Keratinocyte (primary cell): ENCODE measurements around the gene PIAS3. TPM values are rescaled to one million over a fixed set of nuclear protein-coding genes. Genes with fewer than 3 reads are reported as not detected.
"Not testable (repeated sequence)": the region's sequence is repeated elsewhere in the genome, so short reads cannot be mapped to it uniquely, and the experiment has no call there.

ENCODE experiments used
- DNase-seq: peaks from one replicate; pipeline ENCODE4 v3.0.0-alpha.2; 2011; ENCODE audit warnings: low read depth, missing footprints, low spot score
- FAIRE-seq: peaks from 2 replicates; lab custom pipeline; 2011; peaks lifted over from hg19 to GRCh38; lab: Jason Lieb, UNC
- H2AFZ ChIP-seq: 2 replicates; pipeline ENCODE4 v1.6.0; 2012; ENCODE audit warnings: low read length, control low read depth, inconsistent platforms; ENCODE audit not compliant: control insufficient read depth
- H3K27ac ChIP-seq: 2 replicates; pipeline ENCODE4 v1.5.1; 2011; ENCODE audit warnings: low read length; ENCODE audit not compliant: control insufficient read depth, insufficient read depth
- H3K27me3 ChIP-seq: 3 replicates; pipeline ENCODE4 v1.6.0; 2011; ENCODE audit warnings: low read length; ENCODE audit not compliant: control insufficient read depth, insufficient read depth; ENCODE audit errors: extremely low read depth
- H3K36me3 ChIP-seq, 2 experiments: 2 replicates in 1 of 2; 3 replicates in 1 of 2; pipeline ENCODE4 v1.5.1; 2011; ENCODE audit warnings: low read length in 2 of 2, mild to moderate bottlenecking in 1 of 2; ENCODE audit not compliant: control insufficient read depth in 2 of 2, insufficient read depth in 2 of 2; ENCODE audit errors: extremely low read depth in 1 of 2
- H3K4me1 ChIP-seq: 3 replicates; pipeline ENCODE4 v1.5.1; 2011; ENCODE audit warnings: low read length; ENCODE audit not compliant: control insufficient read depth, insufficient read depth; ENCODE audit errors: extremely low read depth
- H3K4me2 ChIP-seq: 3 replicates; pipeline ENCODE4 v1.6.0; 2011; ENCODE audit warnings: low read depth, low read length; ENCODE audit not compliant: control insufficient read depth, insufficient read depth; ENCODE audit errors: extremely low read depth
- H3K4me3 ChIP-seq, 3 experiments: fragments of 200-600 bp in 1 of 3; sonication (generic) in 1 of 3; 2 replicates in 2 of 3; 3 replicates in 1 of 3; pipeline ENCODE4 v1.5.1; 2011 to 2016; ENCODE audit warnings: low read length in 3 of 3, mild to moderate bottlenecking in 3 of 3, control low read depth in 2 of 3, inconsistent platforms in 1 of 3, low read depth in 1 of 3, mixed read lengths in 1 of 3, mixed run types in 1 of 3, moderate library complexity in 1 of 3; ENCODE audit not compliant: control insufficient read depth in 2 of 3, insufficient read depth in 2 of 3; ENCODE audit errors: extremely low read depth in 1 of 3
- H3K79me2 ChIP-seq: 2 replicates; pipeline ENCODE4 v1.6.0; 2012; ENCODE audit warnings: low read length; ENCODE audit not compliant: control insufficient read depth, insufficient read depth
- H3K9ac ChIP-seq: 3 replicates; pipeline ENCODE4 v1.6.0; 2011; ENCODE audit warnings: low read length; ENCODE audit not compliant: control insufficient read depth, insufficient read depth; ENCODE audit errors: extremely low read depth
- H3K9me1 ChIP-seq: 3 replicates; pipeline ENCODE4 v1.6.0; 2011; ENCODE audit warnings: low read length; ENCODE audit not compliant: control insufficient read depth, insufficient read depth; ENCODE audit errors: extremely low read depth
- H3K9me3 ChIP-seq: 2 replicates; pipeline ENCODE4 v1.5.1; 2012; ENCODE audit warnings: low read depth, low read length; ENCODE audit not compliant: control insufficient read depth
- H4K20me1 ChIP-seq: 3 replicates; pipeline ENCODE4 v1.6.0; 2011; ENCODE audit warnings: low read length; ENCODE audit not compliant: control insufficient read depth, insufficient read depth; ENCODE audit errors: extremely low read depth
- EZH2 ChIP-seq: IDR thresholded peaks from one replicate; pipeline ENCODE4 v1.6.1; 2012; ENCODE audit warnings: inconsistent platforms, mild to moderate bottlenecking, low read length, moderate library complexity
- dilution Hi-C: fragments of 300-500 bp; cut with MboI; formaldehyde crosslinking; loops from one replicate; pipeline ENCODE4 v1.7.0; 2020; ENCODE audit warnings: low sequenced_read_pairs; ENCODE audit not compliant: extremely low pct_ligation_motif_present
- polyA plus RNA-seq, 5 experiments: library from polyadenylated mRNA; depleted of rRNA in 3 of 5; stranded (reverse) in 3 of 5; stranded (forward) in 1 of 5; unstranded in 1 of 5; fragments of >200 nt; gene quantifications; 1 replicate in 1 of 5; 2 replicates in 3 of 5; 3 replicates in 1 of 5; pipeline versions ENCODE4 v1.2.1 to v1.2.3, GENCODE V29; 2011 to 2012; ENCODE audit warnings: missing spikeins in 2 of 5, low read depth in 1 of 5, low replicate concordance in 1 of 5
- TF ChIP-seq, protein P1 (sequence below), 3 experiments: IDR thresholded peaks in 1 of 3; conservative IDR thresholded peaks in 1 of 3; optimal IDR thresholded peaks in 1 of 3; 2 replicates in 2 of 3; 3 replicates in 1 of 3; pipeline versions ENCODE3 to v1.5.1; 2011; ENCODE audit warnings: low read length in 3 of 3, mild to moderate bottlenecking in 3 of 3, moderate library complexity in 2 of 3, control low read depth in 1 of 3, inconsistent platforms in 1 of 3; ENCODE audit not compliant: insufficient read depth in 2 of 3; ENCODE audit errors: extremely low read depth in 1 of 3

Gene PIAS3
- polyA plus RNA-seq, 1 donor (not counting 4 experiments of a cell fraction or from before 2014, with no cell fraction given), result 26.9 TPM

DNA sequence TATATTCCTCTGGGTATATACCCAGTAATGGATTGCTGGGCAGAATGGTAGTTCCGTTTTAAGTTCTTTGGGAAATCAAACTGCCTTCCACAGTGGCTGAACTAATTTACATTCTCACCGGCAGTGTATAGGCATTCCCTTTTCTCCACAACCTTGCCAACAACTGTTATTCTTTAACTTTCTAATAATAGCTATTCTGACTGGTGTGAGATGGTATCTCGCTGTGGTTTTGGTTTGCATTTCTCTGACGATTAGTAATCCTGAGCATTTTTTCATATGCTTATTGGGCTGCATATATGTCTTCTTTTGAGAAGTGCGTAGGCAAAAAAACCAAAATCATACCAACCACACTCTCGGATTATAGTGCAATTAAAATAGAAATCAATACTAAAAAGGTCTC, 40.8 kb downstream of the PIAS3 start:
- H3K27ac ChIP-seq, H3K4me2 ChIP-seq, H3K9me3 ChIP-seq, H3K4me1 ChIP-seq, H3K36me3 ChIP-seq, H3K79me2 ChIP-seq, H3K4me3 ChIP-seq, H3K9ac ChIP-seq, H3K27me3 ChIP-seq, FAIRE-seq, dilution Hi-C loops, DNase-seq, H4K20me1 ChIP-seq, H3K9me1 ChIP-seq, H2AFZ ChIP-seq: not testable (repeated sequence)

DNA sequence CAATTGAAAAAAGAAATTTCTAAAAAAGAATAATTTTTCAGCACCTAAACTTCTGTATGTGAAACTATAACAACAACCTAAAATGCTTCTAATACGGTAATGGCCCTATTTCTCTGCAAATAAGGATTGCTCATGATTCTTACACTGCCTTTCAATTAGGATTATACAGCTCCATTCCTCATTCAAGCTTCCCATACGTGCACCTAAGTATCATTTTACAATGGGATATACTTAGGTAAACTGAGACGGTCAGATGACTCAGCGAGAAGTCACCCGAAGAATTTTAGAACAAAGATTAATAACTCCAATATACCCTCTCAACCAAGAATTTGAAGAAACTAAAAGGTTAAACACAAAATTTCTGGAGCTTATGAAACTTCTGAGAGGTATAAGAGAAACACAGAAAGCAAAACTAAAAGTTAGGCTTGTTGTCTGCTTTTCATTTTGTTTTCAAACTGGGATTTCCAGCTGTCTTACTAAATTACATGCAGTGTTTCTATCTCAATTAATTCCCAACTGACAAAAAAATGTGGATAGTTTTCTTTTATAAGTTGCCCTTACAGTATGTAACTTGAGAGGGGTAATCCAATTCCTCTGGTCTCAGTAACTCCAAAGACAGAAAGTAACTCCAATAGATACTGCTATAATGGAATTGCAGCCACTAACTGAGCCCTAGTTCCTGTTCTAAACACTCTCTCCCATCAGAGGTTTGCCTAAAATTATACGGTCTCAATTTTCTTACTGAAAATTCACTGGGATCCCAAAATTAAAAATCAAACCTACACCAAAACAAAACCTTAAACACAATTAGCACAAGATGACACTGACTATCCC, 45.7 kb downstream of the PIAS3 start:
- H2AFZ ChIP-seq, FAIRE-seq, H4K20me1 ChIP-seq, H3K27me3 ChIP-seq, H3K9ac ChIP-seq, H3K4me1 ChIP-seq, DNase-seq, dilution Hi-C loops, H3K36me3 ChIP-seq, H3K4me2 ChIP-seq, H3K9me3 ChIP-seq, H3K27ac ChIP-seq, H3K79me2 ChIP-seq, H3K4me3 ChIP-seq, H3K9me1 ChIP-seq: not testable (repeated sequence)

DNA sequence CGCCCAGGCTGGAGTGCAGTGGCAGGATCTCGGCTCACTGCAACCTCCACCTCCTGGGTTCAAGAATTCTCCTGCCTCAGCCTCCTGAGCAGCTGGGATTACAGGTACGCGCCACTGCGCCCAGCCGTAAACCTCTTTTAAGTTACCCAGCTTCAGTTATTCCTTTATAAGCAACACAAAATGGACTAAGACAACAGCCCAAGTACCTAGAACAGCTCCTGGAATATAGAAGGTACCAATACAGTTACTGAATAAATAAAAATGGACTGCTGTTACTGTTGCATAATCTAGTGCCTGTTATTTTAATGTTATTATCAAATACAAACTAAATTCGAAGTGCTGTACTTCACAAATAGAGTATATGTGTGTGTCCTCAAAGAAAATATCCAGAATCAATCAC, 52.0 kb downstream of the PIAS3 start:
- no peak for TF ChIP-seq EZH2
- TF ChIP-seq, protein P1, sequence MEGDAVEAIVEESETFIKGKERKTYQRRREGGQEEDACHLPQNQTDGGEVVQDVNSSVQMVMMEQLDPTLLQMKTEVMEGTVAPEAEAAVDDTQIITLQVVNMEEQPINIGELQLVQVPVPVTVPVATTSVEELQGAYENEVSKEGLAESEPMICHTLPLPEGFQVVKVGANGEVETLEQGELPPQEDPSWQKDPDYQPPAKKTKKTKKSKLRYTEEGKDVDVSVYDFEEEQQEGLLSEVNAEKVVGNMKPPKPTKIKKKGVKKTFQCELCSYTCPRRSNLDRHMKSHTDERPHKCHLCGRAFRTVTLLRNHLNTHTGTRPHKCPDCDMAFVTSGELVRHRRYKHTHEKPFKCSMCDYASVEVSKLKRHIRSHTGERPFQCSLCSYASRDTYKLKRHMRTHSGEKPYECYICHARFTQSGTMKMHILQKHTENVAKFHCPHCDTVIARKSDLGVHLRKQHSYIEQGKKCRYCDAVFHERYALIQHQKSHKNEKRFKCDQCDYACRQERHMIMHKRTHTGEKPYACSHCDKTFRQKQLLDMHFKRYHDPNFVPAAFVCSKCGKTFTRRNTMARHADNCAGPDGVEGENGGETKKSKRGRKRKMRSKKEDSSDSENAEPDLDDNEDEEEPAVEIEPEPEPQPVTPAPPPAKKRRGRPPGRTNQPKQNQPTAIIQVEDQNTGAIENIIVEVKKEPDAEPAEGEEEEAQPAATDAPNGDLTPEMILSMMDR (optimal IDR thresholded peaks at IDR 0.05 in 1 of 3, IDR thresholded peaks at IDR 0.05 in 1 of 3, conservative IDR thresholded peaks at IDR 0.05 in 1 of 3; ENCODE audit: extremely low read depth in 1 of 3, insufficient read depth in 2 of 3, low read length in 3 of 3), result no peak
- Histone ChIP-seq H3K79me2 (peaks cover 28% of the 10 kb centered on the region), H3K9ac (no peak overlapping the region), H2AFZ (no peak overlapping the region), H4K20me1 (no peaks in the 10 kb centered on the region), H3K9me1 (no peaks in the 10 kb centered on the region), H3K9me3 (no peaks in the 10 kb centered on the region), H3K4me1 (peaks cover 1% of the 10 kb centered on the region), H3K36me3 (peaks cover 0 to 1% of the 10 kb centered on the region in 2 experiments), H3K27me3 (no peaks in the 10 kb centered on the region), H3K4me2 (no peak overlapping the region), H3K27ac (no peak overlapping the region), H3K4me3 (no peak overlapping the region)
- dilution Hi-C loops, result no loop called here
- FAIRE-seq, result no peak
- no peak for DNase-seq
